Kidney (tissue), 14 donors: Measurements from ENCODE around the gene PRG2. TPM values are rescaled to one million over a fixed set of nuclear protein-coding genes. Genes with fewer than 3 reads are reported as not detected.

ENCODE experiments used
- DNase-seq, 5 donors: peaks; one replicate each; pipeline ENCODE4 v3.0.0-alpha.2; 2013 to 2020
- FAIRE-seq: peaks from 2 replicates; lab custom pipeline; 2012; peaks lifted over from hg19 to GRCh38; lab: Jason Lieb, UNC
- H3K27ac ChIP-seq, 2 donors: one replicate each; pipeline ENCODE4 v1.7.0; 2013; ENCODE audit warnings: low read depth in 2 of 2, low read length in 2 of 2, inconsistent platforms in 1 of 2
- H3K27me3 ChIP-seq: one replicate; pipeline ENCODE4 v1.7.1; 2013; ENCODE audit warnings: low read length, inconsistent platforms; ENCODE audit not compliant: control insufficient read depth, insufficient read depth
- H3K36me3 ChIP-seq, 3 donors: one replicate each; pipeline versions ENCODE4 v1.7.0 to v1.7.1; 2013; ENCODE audit warnings: low read length in 3 of 3, control low read depth in 1 of 3, inconsistent platforms in 1 of 3; ENCODE audit not compliant: insufficient read depth in 3 of 3, control insufficient read depth in 2 of 3
- H3K4me1 ChIP-seq, 3 donors: one replicate each; pipeline versions ENCODE4 v1.7.0 to v1.7.1; 2013; ENCODE audit warnings: low read length in 3 of 3, inconsistent platforms in 1 of 3, low read depth in 1 of 3; ENCODE audit not compliant: control insufficient read depth in 2 of 3, insufficient read depth in 2 of 3
- H3K4me3 ChIP-seq, 3 donors: one replicate each; pipeline versions ENCODE4 v1.7.0 to v1.8.1; 2013; ENCODE audit warnings: low read length in 3 of 3, control low read depth in 1 of 3, inconsistent platforms in 1 of 3
- H3K9ac ChIP-seq, 3 donors: one replicate each; pipeline versions ENCODE4 v1.7.0 to v1.7.1; 2013; ENCODE audit warnings: low read length in 3 of 3, control low read depth in 1 of 3, inconsistent platforms in 1 of 3
- H3K9me3 ChIP-seq, 3 donors: one replicate each; pipeline versions ENCODE4 v1.7.0 to v1.7.1; 2013; ENCODE audit warnings: low read length in 3 of 3, control low read depth in 1 of 3, inconsistent platforms in 1 of 3; ENCODE audit not compliant: control insufficient read depth in 2 of 3, insufficient read depth in 1 of 3
- CTCF ChIP-seq: IDR thresholded peaks from 3 replicates; pipeline ENCODE4 v1.5.1; 2012; ENCODE audit warnings: mild to moderate bottlenecking, moderate library complexity, borderline replicate concordance; ENCODE audit not compliant: insufficient read depth; ENCODE audit errors: extremely low read depth
- intact Hi-C: fragments of 100-400 bp; cut with DNase I; formaldehyde crosslinking; loops from one replicate; pipeline ENCODE4 v1.11.1; 2022
- polyA plus RNA-seq: library from polyadenylated mRNA; stranded (reverse); fragments of 350-450 nt; fragmentation: Illumina TruSeq; extraction: RNeasy Lipid Tissue Mini Kit (QIAGEN cat#74804); gene quantifications from one replicate; pipeline ENCODE4 v1.2.3, GENCODE V29; 2014; ENCODE audit warnings: low read depth, low replicate concordance; ENCODE audit not compliant: insufficient read depth
- total RNA-seq: library from RNA; stranded (reverse); fragmentation: NEBNext Ultra II Directional; extraction: Animal tissue kit (Norgen Biotek cat#: 25700); gene quantifications from one replicate; pipeline ENCODE4 v1.2.1, GENCODE V29; 2021
- donor health status: control.
- donor health status: control.
- donor health status: control.
- donor health status: control.
- donor health status: control.
- donor health status: DM: yes; HTN: yes; CAD: no.
- donor health status: Normal renal cell carcinoma (clear cell type).

Gene PRG2
- total and polyA plus RNA-seq, 2 donors from 2014 or later, result 0.22 TPM; not detected in 1

- Histone ChIP-seq H3K9me3 (no peaks in the 10 kb centered on the region), H3K4me1 (no peaks in the 10 kb centered on the region), H3K9ac (no peak overlapping the region), H3K36me3 (no peaks in the 10 kb centered on the region), H3K27me3 (no peaks in the 10 kb centered on the region), H3K27ac (no peak overlapping the region), H3K4me3 (no peak overlapping the region)
- DNase-seq (no peak), FAIRE-seq (no peak)
- no peak for TF ChIP-seq CTCF
- intact Hi-C loops, result no loop called here
Observed at GRCh38 chr11:57359396-57359795, 31.1 kb downstream of the PRG2 start.

- TF ChIP-seq CTCF, result no peak
- no peaks in the 10 kb centered on the region for H3K36me3 ChIP-seq
- no peak overlapping the region for H3K27ac ChIP-seq
- no peaks in the 10 kb centered on the region for H3K9me3 ChIP-seq
- intact Hi-C loops, result no loop called here
- no peaks in the 10 kb centered on the region for H3K27me3 ChIP-seq
- H3K9ac ChIP-seq, result no peak overlapping the region
- FAIRE-seq (no peak), DNase-seq (no peak)
- H3K4me1 ChIP-seq, result no peaks in the 10 kb centered on the region
- no peak overlapping the region for H3K4me3 ChIP-seq
Observed at GRCh38 chr11:57358991-57359390, 31.5 kb downstream of the PRG2 start.

GRCh38 chr11:57358543-57358961 lies 31.9 kb downstream of the PRG2 start:
- no peaks in the 10 kb centered on the region for H3K9me3 ChIP-seq
- no peak for TF ChIP-seq CTCF
- DNase-seq (no peak), FAIRE-seq (no peak)
- H3K36me3 ChIP-seq, result no peaks in the 10 kb centered on the region
- H3K4me3 ChIP-seq, result no peak overlapping the region
- intact Hi-C loops, result no loop called here
- H3K9ac ChIP-seq, result no peak overlapping the region
- no peaks in the 10 kb centered on the region for H3K27me3 ChIP-seq
- no peak overlapping the region for H3K27ac ChIP-seq
- H3K4me1 ChIP-seq, result no peaks in the 10 kb centered on the region

- no peak overlapping the region for H3K27ac ChIP-seq
- no peak overlapping the region for H3K4me3 ChIP-seq
- H3K36me3 ChIP-seq, result no peaks in the 10 kb centered on the region
- DNase-seq (no peak), FAIRE-seq (no peak)
- H3K9ac ChIP-seq, result no peak overlapping the region
- no peaks in the 10 kb centered on the region for H3K9me3 ChIP-seq
- TF ChIP-seq CTCF, result no peak
- H3K4me1 ChIP-seq, result no peaks in the 10 kb centered on the region
- H3K27me3 ChIP-seq, result no peaks in the 10 kb centered on the region
- intact Hi-C loops, result no loop called here
Observed at GRCh38 chr11:57357856-57358255, 32.6 kb downstream of the PRG2 start.
